ENCODE data around the gene CARS2. TPM values are rescaled to one million over a fixed set of nuclear protein-coding genes. Genes with fewer than 3 reads are reported as not detected.

Gene CARS2
- total RNA-seq, 1 donor from 2014 or later, result 57.1 TPM

- no peak for DNase-seq (ENCODE audit: extremely low spot score, unreplicated experiment)
- Mint-ChIP-seq H3K27me3 (ENCODE audit: unreplicated experiment) (no peaks in the 10 kb centered on the region), H3K36me3 (ENCODE audit: unreplicated experiment) (no peaks in the 10 kb centered on the region), H3K9me3 (ENCODE audit: unreplicated experiment) (no peaks in the 10 kb centered on the region), H3K4me1 (ENCODE audit: unreplicated experiment) (peaks cover 31% of the 10 kb centered on the region), H3K27ac (ENCODE audit: unreplicated experiment) (peak overlapping the region; percentile 86), H3K4me3 (ENCODE audit: unreplicated experiment) (peak overlapping the region; percentile 92)
- TF ChIP-seq, protein P1, sequence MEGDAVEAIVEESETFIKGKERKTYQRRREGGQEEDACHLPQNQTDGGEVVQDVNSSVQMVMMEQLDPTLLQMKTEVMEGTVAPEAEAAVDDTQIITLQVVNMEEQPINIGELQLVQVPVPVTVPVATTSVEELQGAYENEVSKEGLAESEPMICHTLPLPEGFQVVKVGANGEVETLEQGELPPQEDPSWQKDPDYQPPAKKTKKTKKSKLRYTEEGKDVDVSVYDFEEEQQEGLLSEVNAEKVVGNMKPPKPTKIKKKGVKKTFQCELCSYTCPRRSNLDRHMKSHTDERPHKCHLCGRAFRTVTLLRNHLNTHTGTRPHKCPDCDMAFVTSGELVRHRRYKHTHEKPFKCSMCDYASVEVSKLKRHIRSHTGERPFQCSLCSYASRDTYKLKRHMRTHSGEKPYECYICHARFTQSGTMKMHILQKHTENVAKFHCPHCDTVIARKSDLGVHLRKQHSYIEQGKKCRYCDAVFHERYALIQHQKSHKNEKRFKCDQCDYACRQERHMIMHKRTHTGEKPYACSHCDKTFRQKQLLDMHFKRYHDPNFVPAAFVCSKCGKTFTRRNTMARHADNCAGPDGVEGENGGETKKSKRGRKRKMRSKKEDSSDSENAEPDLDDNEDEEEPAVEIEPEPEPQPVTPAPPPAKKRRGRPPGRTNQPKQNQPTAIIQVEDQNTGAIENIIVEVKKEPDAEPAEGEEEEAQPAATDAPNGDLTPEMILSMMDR (IDR thresholded peaks at IDR 0.05), result peak; percentile 36
Observed at GRCh38 chr13:110616103-110617101, 89.5 kb downstream of the CARS2 start.

GRCh38 chr13:110615322-110616102 is 90.4 kb downstream of the CARS2 start, which contains the start of gene NAXD:
Gene NAXD (plus strand): TSS chr13:110615545. CDS start chr13:110615602, 57 bp downstream.
- TF ChIP-seq, protein P1 (IDR thresholded peaks at IDR 0.05), result no peak
- Mint-ChIP-seq H3K9me3 (ENCODE audit: unreplicated experiment) (no peaks in the 10 kb centered on the region), H3K4me3 (ENCODE audit: unreplicated experiment) (peak within 1 kb of the TSS; percentile 92), H3K27me3 (ENCODE audit: unreplicated experiment) (peaks cover 3% of the 10 kb centered on the region), H3K36me3 (ENCODE audit: unreplicated experiment) (no peaks in the 10 kb centered on the region), H3K27ac (ENCODE audit: unreplicated experiment) (peak within 1 kb of the TSS; percentile 94), H3K4me1 (ENCODE audit: unreplicated experiment) (peaks cover 31% of the 10 kb centered on the region)
- DNase-seq (ENCODE audit: extremely low spot score, unreplicated experiment), result peak; percentile 95

DNA sequence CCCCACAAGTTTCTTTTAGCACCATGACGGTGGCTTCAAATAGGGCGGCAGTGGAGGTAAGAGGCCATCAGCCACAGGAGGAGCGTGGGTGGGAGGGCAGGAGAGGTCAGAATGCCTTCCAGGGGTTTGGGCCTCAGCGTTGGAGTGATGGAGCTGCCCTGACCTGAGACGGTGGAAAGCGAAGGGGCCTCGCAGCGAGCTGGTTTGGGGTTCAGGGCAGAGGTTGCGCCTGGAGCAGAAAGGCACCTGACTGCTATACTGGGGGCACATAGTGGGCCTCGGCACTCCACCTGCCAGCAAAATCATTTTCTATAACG is 91.0 kb downstream of the CARS2 start:
- Mint-ChIP-seq H3K4me3 (ENCODE audit: unreplicated experiment) (peak overlapping the region; percentile 92), H3K9me3 (ENCODE audit: unreplicated experiment) (no peaks in the 10 kb centered on the region), H3K27me3 (ENCODE audit: unreplicated experiment) (peaks cover 3% of the 10 kb centered on the region), H3K36me3 (ENCODE audit: unreplicated experiment) (no peaks in the 10 kb centered on the region), H3K4me1 (ENCODE audit: unreplicated experiment) (peaks cover 30% of the 10 kb centered on the region), H3K27ac (ENCODE audit: unreplicated experiment) (peak overlapping the region; percentile 94)
- DNase-seq (ENCODE audit: extremely low spot score, unreplicated experiment), result no peak
- TF ChIP-seq, protein P1 (IDR thresholded peaks at IDR 0.05), result no peak

DNA sequence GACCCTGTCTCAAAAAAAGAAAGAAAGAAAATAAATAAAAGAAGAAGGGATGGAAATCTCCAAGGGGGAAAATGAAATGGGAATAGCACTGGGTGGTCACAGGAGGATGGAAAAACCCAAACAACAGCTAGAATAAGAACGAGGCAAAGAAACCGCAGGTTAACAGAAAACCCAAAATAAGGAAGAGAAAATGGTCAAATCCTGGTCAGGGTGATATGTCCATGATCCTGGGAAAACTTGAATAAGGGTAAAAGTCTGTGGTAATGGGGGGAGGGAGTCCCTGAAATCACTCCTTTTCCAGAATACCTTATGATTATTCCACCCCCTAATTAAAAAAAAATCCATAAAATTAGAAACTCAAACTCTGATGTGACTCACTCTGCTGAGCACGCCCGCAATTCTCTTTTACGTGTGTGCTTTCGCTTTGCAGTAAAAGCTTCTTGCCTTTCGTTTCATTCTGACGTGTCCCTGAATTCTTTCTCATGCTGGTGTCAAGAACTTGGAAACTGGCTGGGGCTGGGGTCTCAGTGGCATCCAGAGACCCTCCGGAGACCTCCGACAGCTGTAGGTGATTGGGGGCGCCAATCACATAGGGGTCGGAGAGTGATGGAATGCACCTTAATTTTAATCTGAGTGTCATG is 94.8 kb downstream of the CARS2 start:
- no peak for DNase-seq (ENCODE audit: extremely low spot score, unreplicated experiment)
- peaks cover 10% of the 10 kb centered on the region for H3K4me1 Mint-ChIP-seq (ENCODE audit: unreplicated experiment)

More for the DNA sequence above, 94.8 kb downstream of the CARS2 start:
- Mint-ChIP-seq H3K9me3 (ENCODE audit: unreplicated experiment) (no peaks in the 10 kb centered on the region), H3K27ac (ENCODE audit: unreplicated experiment) (no peak overlapping the region), H3K27me3 (ENCODE audit: unreplicated experiment) (peaks cover 3% of the 10 kb centered on the region), H3K4me3 (ENCODE audit: unreplicated experiment) (no peak overlapping the region), H3K36me3 (ENCODE audit: unreplicated experiment) (no peaks in the 10 kb centered on the region)
- TF ChIP-seq, protein P1 (IDR thresholded peaks at IDR 0.05), result no peak

All from osteocyte (in vitro differentiated cells).